HG02938 (cell line): ENCODE results near the gene ZNF248.

ENCODE experiments used
- ATAC-seq: cut with Tn5 transposase; IDR thresholded peaks from one replicate; pipeline ENCODE4 v1.9.1; 2021; ENCODE audit warnings: mild to moderate bottlenecking, moderate library complexity; ENCODE audit not compliant: unreplicated experiment

ZNF248 gene

DNA sequence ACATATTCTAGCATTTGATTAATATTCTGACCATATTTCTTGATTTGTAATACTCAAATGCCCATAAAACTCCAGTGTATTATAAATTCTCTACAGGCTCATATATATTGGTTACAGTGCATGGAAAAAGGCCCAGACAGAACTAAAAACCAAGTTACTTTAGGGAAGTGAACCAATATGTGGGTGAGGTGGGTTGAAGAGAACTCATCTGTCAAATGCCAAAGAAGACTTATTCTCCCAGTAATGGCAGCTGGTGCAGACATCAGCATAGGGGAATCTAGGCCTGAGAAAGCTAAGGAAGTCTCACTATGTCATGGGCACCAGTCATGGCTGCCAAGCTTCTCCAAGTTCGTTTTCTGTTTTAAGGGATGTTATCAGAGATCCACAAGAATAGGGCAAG, 30.6 kb downstream of the ZNF248 start:
- ATAC-seq: no peak

- no peak for ATAC-seq
Observed at GRCh38 chr10:37821237-37821636, 36.2 kb downstream of the ZNF248 start.

- no peak for ATAC-seq
Observed at GRCh38 chr10:37819797-37820196, 37.6 kb downstream of the ZNF248 start.

DNA sequence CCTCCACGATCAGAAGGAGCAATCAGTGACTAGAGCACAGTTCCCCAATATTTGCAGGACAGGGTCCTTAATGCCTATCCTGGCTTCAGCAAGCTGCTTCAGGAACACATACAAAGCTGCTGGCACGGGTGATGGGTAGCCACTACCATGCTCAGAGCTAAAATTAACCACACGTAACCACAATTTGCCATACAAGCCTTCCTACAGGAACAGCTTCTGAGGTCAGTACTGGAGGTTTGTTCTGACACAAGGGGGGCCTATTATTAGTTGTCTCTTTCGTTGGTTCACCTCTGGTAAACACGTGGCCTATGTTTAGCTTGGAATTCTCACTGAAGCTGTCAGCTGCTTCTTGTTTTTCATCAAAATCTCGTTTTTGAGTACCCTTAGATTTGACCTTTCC, 41.1 kb downstream of the ZNF248 start:
- no peak for ATAC-seq

DNA sequence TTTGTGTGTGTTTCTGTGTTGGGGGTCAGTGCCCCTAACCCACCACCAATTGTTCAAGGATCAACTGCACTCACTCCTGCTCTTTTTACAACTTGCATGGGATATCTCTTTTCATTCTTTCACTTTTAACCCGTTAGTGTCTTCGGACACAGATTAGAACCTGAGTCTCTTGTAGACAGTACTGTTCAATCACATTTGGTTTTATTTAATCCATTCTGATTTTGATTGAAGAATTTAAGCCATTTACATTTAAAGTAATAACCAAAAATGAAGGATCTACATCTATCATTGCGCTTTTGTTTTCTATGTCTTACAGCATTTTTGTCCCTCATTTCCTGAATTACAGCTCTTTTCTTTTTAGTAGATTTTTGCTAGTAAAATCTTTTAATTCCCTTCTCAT, 43.6 kb downstream of the ZNF248 start:
- no peak for ATAC-seq

- no peak for ATAC-seq
Observed at GRCh38 chr10:37812290-37812689, 45.1 kb downstream of the ZNF248 start.

DNA sequence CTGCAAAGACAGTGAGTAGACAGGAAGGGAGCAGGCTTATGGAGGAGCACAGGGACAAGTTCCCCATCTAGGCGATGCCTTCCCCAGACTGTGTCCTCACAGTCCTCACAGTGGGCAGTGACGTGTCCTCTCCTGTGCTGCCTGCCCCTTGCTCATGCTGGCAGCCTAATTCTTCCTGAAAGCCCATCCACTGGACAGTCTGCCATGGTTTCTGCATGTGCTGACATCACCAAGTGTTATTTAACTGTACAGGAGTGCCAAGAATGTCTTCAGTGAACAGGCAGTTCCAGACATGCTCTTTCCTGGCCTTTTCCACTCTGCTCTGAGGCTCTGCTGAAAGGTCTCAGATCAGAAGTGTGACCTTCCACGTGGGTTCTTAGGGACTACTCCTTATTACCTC, 54.1 kb downstream of the ZNF248 start:
- ATAC-seq: no peak

GRCh38 chr10:37801557-37801956, 55.9 kb downstream of the ZNF248 start:
- no peak for ATAC-seq

- ATAC-seq: no peak
Observed at GRCh38 chr10:37794305-37794976, 63.0 kb downstream of the ZNF248 start.

DNA sequence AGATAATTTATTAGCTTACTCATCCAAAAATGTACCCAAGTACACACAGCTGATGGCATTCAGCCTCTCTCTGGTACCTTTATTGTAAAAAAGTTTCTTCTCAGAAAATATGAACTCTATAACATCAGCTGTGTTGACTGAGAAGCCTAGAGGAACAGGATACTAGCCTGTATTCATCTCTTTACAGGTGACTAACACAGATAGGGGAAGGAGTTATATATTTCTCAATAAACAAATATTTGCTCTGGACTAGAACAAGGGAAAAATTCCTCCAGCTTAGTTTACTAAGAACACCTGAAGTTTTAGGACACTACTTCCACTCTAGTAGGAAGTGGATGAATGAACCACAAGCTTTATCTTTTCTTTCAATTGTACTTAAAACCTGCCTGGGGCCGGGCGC, 67.8 kb downstream of the ZNF248 start:
- no peak for ATAC-seq

GRCh38 chr10:37784678-37785077, 72.7 kb downstream of the ZNF248 start:
- no peak for ATAC-seq

GRCh38 chr10:37780536-37780935, 76.9 kb downstream of the ZNF248 start:
- no peak for ATAC-seq

- ATAC-seq: no peak
Observed at GRCh38 chr10:37777056-37777455, 80.4 kb downstream of the ZNF248 start.

DNA sequence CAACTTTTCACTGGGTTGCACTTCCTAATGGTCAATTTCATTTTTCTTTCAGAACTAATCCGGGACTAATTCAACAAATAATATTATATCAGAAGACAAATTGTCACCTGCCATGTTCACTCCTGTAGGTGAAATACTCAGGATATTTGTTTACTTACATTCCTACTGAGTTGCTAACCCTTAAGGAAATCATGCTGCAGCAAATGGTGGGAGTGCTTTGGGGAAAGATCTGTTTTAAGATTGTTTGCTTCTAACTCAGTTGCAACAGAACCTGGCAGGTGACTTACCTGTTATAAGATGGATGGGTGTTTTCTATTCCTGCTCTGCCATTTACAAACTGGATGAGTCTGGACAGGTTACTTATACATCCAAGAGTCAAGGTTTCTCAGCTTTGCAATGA, 81.8 kb downstream of the ZNF248 start:
- no peak for ATAC-seq

- ATAC-seq: no peak
Observed at GRCh38 chr10:37774351-37774750, 83.1 kb downstream of the ZNF248 start.

- no peak for ATAC-seq
Observed at GRCh38 chr10:37765216-37765615, 92.2 kb downstream of the ZNF248 start.

DNA sequence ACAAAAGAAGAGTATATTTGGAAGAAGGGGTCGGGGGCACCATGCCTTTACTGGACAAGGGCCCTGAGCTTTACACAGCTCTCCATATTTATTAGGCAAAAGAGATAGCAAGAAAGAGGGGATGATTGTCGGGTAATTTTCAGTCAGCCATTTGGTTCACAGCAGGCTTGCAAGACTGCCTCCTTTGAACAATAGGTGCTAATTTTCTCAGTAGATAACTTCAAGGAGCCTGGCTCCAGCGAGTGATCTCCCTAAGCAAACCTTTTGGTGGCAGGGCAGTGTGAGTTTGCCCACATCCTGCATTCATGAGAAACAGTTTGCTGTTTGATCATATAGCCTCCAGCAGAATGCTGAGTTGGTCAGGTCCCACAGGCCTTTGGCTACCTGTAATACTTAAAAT, 94.3 kb downstream of the ZNF248 start:
- no peak for ATAC-seq

- no peak for ATAC-seq
Observed at GRCh38 chr10:37762287-37762686, 95.1 kb downstream of the ZNF248 start.

DNA sequence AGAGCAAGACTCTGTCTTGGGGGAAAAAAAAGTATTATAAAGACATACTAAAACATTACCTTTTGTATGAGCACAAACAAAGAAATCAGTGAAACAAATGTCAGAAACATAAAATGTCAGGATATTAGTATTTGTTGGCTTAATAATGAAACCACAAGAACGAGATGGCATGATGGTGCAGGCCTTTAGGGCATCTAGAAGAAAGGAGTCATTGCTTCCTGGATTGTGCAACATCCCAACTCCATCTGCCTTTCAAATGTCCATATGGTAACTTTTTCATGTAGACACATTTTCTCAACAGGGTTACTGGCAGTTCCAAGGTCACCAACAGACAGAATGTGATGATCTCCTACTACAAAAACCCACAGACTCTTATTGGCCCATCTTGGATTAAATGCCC, 96.6 kb downstream of the ZNF248 start:
- no peak for ATAC-seq

DNA sequence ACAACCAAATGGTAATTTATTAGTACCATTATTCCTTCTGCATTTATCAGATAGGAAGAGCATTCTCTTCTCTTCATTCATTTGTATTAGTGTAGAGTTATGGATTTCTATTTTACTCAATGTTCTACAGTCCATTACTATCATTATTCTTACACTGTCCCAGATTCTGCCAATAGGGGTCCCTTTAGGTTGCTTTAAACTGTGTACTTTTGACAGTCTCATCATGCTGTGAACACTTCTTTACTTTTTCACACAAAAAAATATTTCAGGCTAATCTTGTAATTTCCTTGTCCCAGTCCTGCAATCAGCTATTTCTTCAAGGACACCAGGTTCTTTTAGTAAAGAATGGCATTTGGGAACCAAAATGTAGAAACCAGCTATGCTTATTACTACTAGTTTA, 99.3 kb downstream of the ZNF248 start:
- ATAC-seq: no peak

GRCh38 chr10:37754538-37755323, 102.7 kb downstream of the ZNF248 start:
- ATAC-seq: no peak

GRCh38 chr10:37752334-37752875, 105.0 kb downstream of the ZNF248 start:
- no peak for ATAC-seq
